Muscle of back (tissue), 11 donors: Measurements from ENCODE around the gene GPATCH2L. TPM values are rescaled to one million over a fixed set of nuclear protein-coding genes. Genes with fewer than 3 reads are reported as not detected.

Experiments used
- DNase-seq, 3 donors: peaks; one replicate each; pipeline versions ENCODE4 v3.0.0 to v3.0.0-alpha.2; 2013
- polyA plus RNA-seq, 10 donors: library from polyadenylated mRNA; unstranded; fragments of 120-200 nt; gene quantifications; one replicate each; pipeline ENCODE4 v1.2.1, GENCODE V29; 2013; ENCODE audit not compliant: insufficient read length in 10 of 10

The GPATCH2L gene
- polyA plus RNA-seq, 10 donors: 18.2 to 27.9 (median 23.1) TPM

GRCh38 chr14:76253111-76253510, 101.4 kb downstream of the GPATCH2L start:
- no peak for DNase-seq

GRCh38 chr14:76256545-76256944, 104.8 kb downstream of the GPATCH2L start:
- DNase-seq: no peak

GRCh38 chr14:76257111-76257803, 105.5 kb downstream of the GPATCH2L start:
- DNase-seq: peak in 1 of 3 donors; percentile 2

- DNase-seq: no peak
Measured at GRCh38 chr14:76257842-76258397, 106.2 kb downstream of the GPATCH2L start.

- no peak for DNase-seq
Measured at GRCh38 chr14:76259029-76259735, 107.5 kb downstream of the GPATCH2L start.

- no peak for DNase-seq
Measured at GRCh38 chr14:76260749-76261148, 109.0 kb downstream of the GPATCH2L start.

GRCh38 chr14:76261371-76261811, 109.7 kb downstream of the GPATCH2L start:
- DNase-seq: peak in 1 of 3 donors; percentile 1

GRCh38 chr14:76262641-76263040, 110.9 kb downstream of the GPATCH2L start:
- DNase-seq: no peak

Other genes starting within 250 kb of the GPATCH2L start
- gene TGFB3, start 169.9 kb upstream of the GPATCH2L start, polyA plus RNA-seq: 100 to 1,000 TPM in 3 of 10 donors, 10 to 100 TPM in 7; 71.5 to 109 (median 91.2) TPM
- gene IFT43, start 166.2 kb upstream of the GPATCH2L start, polyA plus RNA-seq: 10 to 100 TPM; 20.7 to 27.5 (median 23.8) TPM
- 1 to 10 TPM; 2.1 to 4.8 (median 3.2) TPM for gene ESRRB, start 224.2 kb downstream of the GPATCH2L start, polyA plus RNA-seq